ENCODE measurements around the gene KIF18A. TPM values are rescaled to one million over a fixed set of nuclear protein-coding genes. Genes with fewer than 3 reads are reported as not detected.

The KIF18A gene
- total and polyA plus RNA-seq, 2 of the 8 experiments (the other 6 are each of a cell fraction or from before 2014, with no cell fraction given) = 4.0 to 23.3 TPM

DNA sequence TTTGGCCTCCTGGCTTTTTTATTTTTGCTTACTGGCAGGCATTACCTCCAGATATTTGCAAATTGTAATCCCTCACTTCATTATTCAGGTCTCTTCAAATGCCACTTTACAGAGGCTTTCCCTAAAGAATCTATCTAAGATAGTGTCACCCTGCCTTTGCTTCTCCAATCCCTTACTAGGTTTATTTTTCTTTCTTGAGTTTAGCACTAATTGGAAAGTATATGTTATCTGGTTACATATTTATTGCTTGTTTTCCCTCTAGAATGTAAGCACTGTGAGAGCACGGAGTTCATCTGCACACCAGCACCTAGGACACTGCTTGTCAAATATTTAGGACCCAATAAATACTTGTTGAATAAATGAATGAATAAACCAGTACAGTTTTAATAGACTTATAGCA, 3.5 kb downstream of the KIF18A start (continued):
- TF ChIP-seq, protein P1, sequence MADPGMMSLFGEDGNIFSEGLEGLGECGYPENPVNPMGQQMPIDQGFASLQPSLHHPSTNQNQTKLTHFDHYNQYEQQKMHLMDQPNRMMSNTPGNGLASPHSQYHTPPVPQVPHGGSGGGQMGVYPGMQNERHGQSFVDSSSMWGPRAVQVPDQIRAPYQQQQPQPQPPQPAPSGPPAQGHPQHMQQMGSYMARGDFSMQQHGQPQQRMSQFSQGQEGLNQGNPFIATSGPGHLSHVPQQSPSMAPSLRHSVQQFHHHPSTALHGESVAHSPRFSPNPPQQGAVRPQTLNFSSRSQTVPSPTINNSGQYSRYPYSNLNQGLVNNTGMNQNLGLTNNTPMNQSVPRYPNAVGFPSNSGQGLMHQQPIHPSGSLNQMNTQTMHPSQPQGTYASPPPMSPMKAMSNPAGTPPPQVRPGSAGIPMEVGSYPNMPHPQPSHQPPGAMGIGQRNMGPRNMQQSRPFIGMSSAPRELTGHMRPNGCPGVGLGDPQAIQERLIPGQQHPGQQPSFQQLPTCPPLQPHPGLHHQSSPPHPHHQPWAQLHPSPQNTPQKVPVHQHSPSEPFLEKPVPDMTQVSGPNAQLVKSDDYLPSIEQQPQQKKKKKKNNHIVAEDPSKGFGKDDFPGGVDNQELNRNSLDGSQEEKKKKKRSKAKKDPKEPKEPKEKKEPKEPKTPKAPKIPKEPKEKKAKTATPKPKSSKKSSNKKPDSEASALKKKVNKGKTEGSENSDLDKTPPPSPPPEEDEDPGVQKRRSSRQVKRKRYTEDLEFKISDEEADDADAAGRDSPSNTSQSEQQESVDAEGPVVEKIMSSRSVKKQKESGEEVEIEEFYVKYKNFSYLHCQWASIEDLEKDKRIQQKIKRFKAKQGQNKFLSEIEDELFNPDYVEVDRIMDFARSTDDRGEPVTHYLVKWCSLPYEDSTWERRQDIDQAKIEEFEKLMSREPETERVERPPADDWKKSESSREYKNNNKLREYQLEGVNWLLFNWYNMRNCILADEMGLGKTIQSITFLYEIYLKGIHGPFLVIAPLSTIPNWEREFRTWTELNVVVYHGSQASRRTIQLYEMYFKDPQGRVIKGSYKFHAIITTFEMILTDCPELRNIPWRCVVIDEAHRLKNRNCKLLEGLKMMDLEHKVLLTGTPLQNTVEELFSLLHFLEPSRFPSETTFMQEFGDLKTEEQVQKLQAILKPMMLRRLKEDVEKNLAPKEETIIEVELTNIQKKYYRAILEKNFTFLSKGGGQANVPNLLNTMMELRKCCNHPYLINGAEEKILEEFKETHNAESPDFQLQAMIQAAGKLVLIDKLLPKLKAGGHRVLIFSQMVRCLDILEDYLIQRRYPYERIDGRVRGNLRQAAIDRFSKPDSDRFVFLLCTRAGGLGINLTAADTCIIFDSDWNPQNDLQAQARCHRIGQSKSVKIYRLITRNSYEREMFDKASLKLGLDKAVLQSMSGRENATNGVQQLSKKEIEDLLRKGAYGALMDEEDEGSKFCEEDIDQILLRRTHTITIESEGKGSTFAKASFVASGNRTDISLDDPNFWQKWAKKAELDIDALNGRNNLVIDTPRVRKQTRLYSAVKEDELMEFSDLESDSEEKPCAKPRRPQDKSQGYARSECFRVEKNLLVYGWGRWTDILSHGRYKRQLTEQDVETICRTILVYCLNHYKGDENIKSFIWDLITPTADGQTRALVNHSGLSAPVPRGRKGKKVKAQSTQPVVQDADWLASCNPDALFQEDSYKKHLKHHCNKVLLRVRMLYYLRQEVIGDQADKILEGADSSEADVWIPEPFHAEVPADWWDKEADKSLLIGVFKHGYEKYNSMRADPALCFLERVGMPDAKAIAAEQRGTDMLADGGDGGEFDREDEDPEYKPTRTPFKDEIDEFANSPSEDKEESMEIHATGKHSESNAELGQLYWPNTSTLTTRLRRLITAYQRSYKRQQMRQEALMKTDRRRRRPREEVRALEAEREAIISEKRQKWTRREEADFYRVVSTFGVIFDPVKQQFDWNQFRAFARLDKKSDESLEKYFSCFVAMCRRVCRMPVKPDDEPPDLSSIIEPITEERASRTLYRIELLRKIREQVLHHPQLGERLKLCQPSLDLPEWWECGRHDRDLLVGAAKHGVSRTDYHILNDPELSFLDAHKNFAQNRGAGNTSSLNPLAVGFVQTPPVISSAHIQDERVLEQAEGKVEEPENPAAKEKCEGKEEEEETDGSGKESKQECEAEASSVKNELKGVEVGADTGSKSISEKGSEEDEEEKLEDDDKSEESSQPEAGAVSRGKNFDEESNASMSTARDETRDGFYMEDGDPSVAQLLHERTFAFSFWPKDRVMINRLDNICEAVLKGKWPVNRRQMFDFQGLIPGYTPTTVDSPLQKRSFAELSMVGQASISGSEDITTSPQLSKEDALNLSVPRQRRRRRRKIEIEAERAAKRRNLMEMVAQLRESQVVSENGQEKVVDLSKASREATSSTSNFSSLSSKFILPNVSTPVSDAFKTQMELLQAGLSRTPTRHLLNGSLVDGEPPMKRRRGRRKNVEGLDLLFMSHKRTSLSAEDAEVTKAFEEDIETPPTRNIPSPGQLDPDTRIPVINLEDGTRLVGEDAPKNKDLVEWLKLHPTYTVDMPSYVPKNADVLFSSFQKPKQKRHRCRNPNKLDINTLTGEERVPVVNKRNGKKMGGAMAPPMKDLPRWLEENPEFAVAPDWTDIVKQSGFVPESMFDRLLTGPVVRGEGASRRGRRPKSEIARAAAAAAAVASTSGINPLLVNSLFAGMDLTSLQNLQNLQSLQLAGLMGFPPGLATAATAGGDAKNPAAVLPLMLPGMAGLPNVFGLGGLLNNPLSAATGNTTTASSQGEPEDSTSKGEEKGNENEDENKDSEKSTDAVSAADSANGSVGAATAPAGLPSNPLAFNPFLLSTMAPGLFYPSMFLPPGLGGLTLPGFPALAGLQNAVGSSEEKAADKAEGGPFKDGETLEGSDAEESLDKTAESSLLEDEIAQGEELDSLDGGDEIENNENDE (IDR thresholded peaks at IDR 0.05; ENCODE audit: insufficient replicate concordance, low read length) = no peak
- no peak for TF ChIP-seq ASH2L (IDR thresholded peaks at IDR 0.05; ENCODE audit: low read length)
- no peak for TF ChIP-seq TAF1 (IDR thresholded peaks at IDR 0.05; ENCODE audit: low read depth, low read length)
- TF ChIP-seq CBX5 (IDR thresholded peaks at IDR 0.05; ENCODE audit: low read depth, low read length) = no peak
- no peak for TF ChIP-seq SIX5 (IDR thresholded peaks at IDR 0.05; ENCODE audit: low read depth, low read length)
- TF ChIP-seq MAFK (IDR thresholded peaks at IDR 0.05; ENCODE audit: low read depth, low read length) = no peak
- TF ChIP-seq PHF8 (conservative IDR thresholded peaks at IDR 0.05; ENCODE audit: low read depth, low read length) = no peak
- no peak for TF ChIP-seq YY1 (IDR thresholded peaks at IDR 0.05; ENCODE audit: low read depth, low read length)
